ENCODE data around the gene SNAP47.

DNA sequence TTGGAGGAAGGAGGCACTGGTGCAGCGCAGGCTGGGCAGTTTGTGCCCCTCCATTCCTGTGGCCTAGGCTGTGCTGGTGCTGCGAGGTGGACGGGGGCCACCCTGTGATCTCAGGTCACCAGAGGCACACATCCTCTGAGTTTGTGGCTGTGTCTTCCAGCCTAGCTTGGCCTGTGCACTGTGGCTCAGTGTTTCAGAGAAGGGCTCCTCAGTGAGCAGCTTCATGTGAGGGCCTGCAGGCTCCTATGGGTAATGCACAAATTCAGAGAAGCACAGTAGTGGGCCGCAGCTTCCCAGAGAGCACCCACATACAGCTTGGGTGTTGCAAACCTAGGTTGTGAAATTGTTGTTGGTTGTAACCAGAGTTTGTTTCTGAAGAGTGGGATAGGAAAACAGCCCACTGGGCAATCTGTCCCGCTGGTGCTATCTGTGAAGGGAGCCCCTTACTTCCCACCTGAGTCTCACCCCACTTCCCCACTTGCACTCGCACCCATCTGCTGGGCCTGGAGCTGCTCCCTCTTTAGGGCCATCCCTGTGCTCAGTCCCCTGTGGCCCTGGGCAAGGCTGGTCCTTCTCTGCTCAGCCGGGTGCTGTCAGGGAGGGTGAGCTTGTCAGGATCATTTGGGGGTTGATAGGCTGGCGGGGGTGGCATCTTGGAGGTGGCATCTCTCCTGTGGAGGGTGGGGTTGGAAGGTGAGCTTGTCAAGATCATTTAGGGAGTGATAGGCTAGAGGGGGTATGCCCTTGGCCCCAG, 30.2 kb downstream of the SNAP47 start:
- TF ChIP-seq, protein P1, sequence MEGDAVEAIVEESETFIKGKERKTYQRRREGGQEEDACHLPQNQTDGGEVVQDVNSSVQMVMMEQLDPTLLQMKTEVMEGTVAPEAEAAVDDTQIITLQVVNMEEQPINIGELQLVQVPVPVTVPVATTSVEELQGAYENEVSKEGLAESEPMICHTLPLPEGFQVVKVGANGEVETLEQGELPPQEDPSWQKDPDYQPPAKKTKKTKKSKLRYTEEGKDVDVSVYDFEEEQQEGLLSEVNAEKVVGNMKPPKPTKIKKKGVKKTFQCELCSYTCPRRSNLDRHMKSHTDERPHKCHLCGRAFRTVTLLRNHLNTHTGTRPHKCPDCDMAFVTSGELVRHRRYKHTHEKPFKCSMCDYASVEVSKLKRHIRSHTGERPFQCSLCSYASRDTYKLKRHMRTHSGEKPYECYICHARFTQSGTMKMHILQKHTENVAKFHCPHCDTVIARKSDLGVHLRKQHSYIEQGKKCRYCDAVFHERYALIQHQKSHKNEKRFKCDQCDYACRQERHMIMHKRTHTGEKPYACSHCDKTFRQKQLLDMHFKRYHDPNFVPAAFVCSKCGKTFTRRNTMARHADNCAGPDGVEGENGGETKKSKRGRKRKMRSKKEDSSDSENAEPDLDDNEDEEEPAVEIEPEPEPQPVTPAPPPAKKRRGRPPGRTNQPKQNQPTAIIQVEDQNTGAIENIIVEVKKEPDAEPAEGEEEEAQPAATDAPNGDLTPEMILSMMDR (conservative IDR thresholded peaks at IDR 0.05; ENCODE audit: low read depth, low read length): no peak
- TF ChIP-seq RCOR1 (IDR thresholded peaks at IDR 0.05; ENCODE audit: insufficient replicate concordance, low read length) (no peak), RAD21 (IDR thresholded peaks at IDR 0.05; ENCODE audit: low read length) (no peak)

Measured in IMR-90 (cell line).